K562 (cell line): Measurements from ENCODE around the gene GRPR. TPM values are rescaled to one million over a fixed set of nuclear protein-coding genes. Genes with fewer than 3 reads are reported as not detected.

Experiments
- ARID1B ChIP-seq: fragments of 450-650 bp; IDR thresholded peaks from 2 replicates; pipeline ENCODE4 v1.6.1; 2016; ENCODE audit warnings: antibody characterized with exemption, mild to moderate bottlenecking, inconsistent platforms
- BDP1 ChIP-seq: IDR thresholded peaks from 3 replicates; pipeline ENCODE4 v1.6.1; 2011; ENCODE audit not compliant: insufficient read length, insufficient read depth
- BRD9 ChIP-seq: fragments of 450-650 bp; IDR thresholded peaks from 2 replicates; pipeline ENCODE4 v1.6.1; 2018; ENCODE audit warnings: low read depth; ENCODE audit not compliant: partially characterized antibody
- CBFA2T2 ChIP-seq: fragments of 450-650 bp; conservative IDR thresholded peaks from 2 replicates; pipeline ENCODE4 v1.6.1; 2017; ENCODE audit warnings: mild to moderate bottlenecking
- CBFA2T3 ChIP-seq: fragments of 450-650 bp; IDR thresholded peaks from 2 replicates; pipeline ENCODE4 v1.6.1; 2017
- E4F1 ChIP-seq: fragments of 250-450 bp; sonication (Bioruptor Pico); IDR thresholded peaks from 2 replicates; pipeline ENCODE4 v1.5.0; 2021; ENCODE audit warnings: mild to moderate bottlenecking, borderline replicate concordance
- FOXK2 ChIP-seq, 2 experiments: fragments of 450-650 bp; IDR thresholded peaks in 1 of 2; conservative IDR thresholded peaks in 1 of 2; 2 replicates each; pipeline ENCODE4 v1.6.1; 2016; ENCODE audit warnings: low read depth in 2 of 2, mild to moderate bottlenecking in 1 of 2
- FOXM1 ChIP-seq, 2 experiments: fragments of 450-650 bp in 1 of 2; sonication (generic) in 1 of 2; formaldehyde crosslinking in 1 of 2; IDR thresholded peaks; 2 replicates each; pipeline versions ENCODE4 v1.6.1 to v1.9.0; 2017 to 2022; ENCODE audit warnings: low read depth in 2 of 2, mild to moderate bottlenecking in 2 of 2, missing genetic modification reagents in 1 of 2, moderate library complexity in 1 of 2
- HEY1 ChIP-seq: fragments of 250-450 bp; sonication (Bioruptor Pico); IDR thresholded peaks from 2 replicates; pipeline ENCODE4 v1.5.0; 2020; ENCODE audit warnings: mild to moderate bottlenecking, moderate library complexity, borderline replicate concordance
- MAFK ChIP-seq: IDR thresholded peaks from 2 replicates; pipeline ENCODE4 v1.6.1; 2011; ENCODE audit warnings: low read length, improper control_type of control experiment
- MTA3 ChIP-seq: fragments of 450-650 bp; formaldehyde crosslinking; IDR thresholded peaks from 2 replicates; pipeline ENCODE4 v1.6.1; 2017; ENCODE audit warnings: mild to moderate bottlenecking, borderline replicate concordance
- NFE2 ChIP-seq: IDR thresholded peaks from 2 replicates; pipeline ENCODE4 v1.6.1; 2014; ENCODE audit warnings: antibody characterized with exemption, low read depth
- NR0B1 ChIP-seq: fragments of 450-650 bp; IDR thresholded peaks from one replicate; pipeline ENCODE4 v1.6.1; 2018; ENCODE audit warnings: mild to moderate bottlenecking, moderate library complexity; ENCODE audit not compliant: partially characterized antibody
- POLR3G ChIP-seq: IDR thresholded peaks from 2 replicates; pipeline ENCODE4 v1.6.1; 2011; ENCODE audit not compliant: insufficient read length, insufficient replicate concordance; ENCODE audit errors: extremely low read depth
- RBM34 ChIP-seq: fragments of 200-400 bp; formaldehyde crosslinking; IDR thresholded peaks from 2 replicates; pipeline ENCODE4 v1.6.1; 2018; ENCODE audit warnings: low read length, borderline replicate concordance; ENCODE audit not compliant: insufficient read depth
- RCOR1 ChIP-seq, 2 experiments: IDR thresholded peaks; 2 replicates each; pipeline ENCODE4 v1.6.1; 2012; ENCODE audit warnings: low read depth in 2 of 2, low read length in 2 of 2, borderline replicate concordance in 1 of 2, improper control_type of control experiment in 1 of 2
- SREBF1 ChIP-seq: fragments of 150-350 bp; IDR thresholded peaks from 2 replicates; pipeline ENCODE4 v1.6.1; 2014; ENCODE audit warnings: antibody characterized with exemption, low read depth, low read length, borderline replicate concordance
- ZBTB12 ChIP-seq: fragments of 250-450 bp; sonication (Bioruptor Pico); IDR thresholded peaks from 2 replicates; pipeline ENCODE4 v1.4.0; 2020
- ZFX ChIP-seq: sonication (generic); formaldehyde crosslinking; IDR thresholded peaks from 2 replicates; pipeline ENCODE4 v1.8.0; 2022; ENCODE audit warnings: mild to moderate bottlenecking, missing genetic modification reagents, moderate library complexity
- ZNF347 ChIP-seq: fragments of 450-650 bp; formaldehyde crosslinking; IDR thresholded peaks from 2 replicates; pipeline ENCODE4 v1.4.0; 2020; ENCODE audit warnings: low read depth, mild to moderate bottlenecking, moderate library complexity
- ZNF780A ChIP-seq: fragments of 250-450 bp; sonication (Bioruptor Pico); IDR thresholded peaks from 2 replicates; pipeline ENCODE4 v1.5.0; 2021; ENCODE audit warnings: mild to moderate bottlenecking
- ZNF785 ChIP-seq: fragments of 250-450 bp; sonication (Bioruptor Pico); IDR thresholded peaks from 2 replicates; pipeline ENCODE4 v1.4.0; 2020; ENCODE audit warnings: mild to moderate bottlenecking
- polyA plus RNA-seq, 8 experiments: library from polyadenylated mRNA; depleted of rRNA in 4 of 8; stranded (reverse) in 5 of 8; unstranded in 3 of 8; fragments of >200 nt; fragmentation: Nextera tagmentation in 2 of 8; fragmentation: Illumina TruSeq in 1 of 8; extraction: Ambion mirVana in 2 of 8; extraction: Trizol in 1 of 8; gene quantifications; 2 replicates each; pipeline versions ENCODE4 v1.2.1 to v1.2.3, GENCODE V29; 2011 to 2014; ENCODE audit warnings: inconsistent platforms in 1 of 8, missing spikeins in 1 of 8
- total RNA-seq, 7 experiments: library from RNA; depleted of rRNA in 6 of 7; stranded (reverse); fragments of >200 nt in 6 of 7; fragmentation: Illumina TruSeq in 2 of 7; extraction: Trizol in 2 of 7; gene quantifications; 2 replicates each; pipeline versions ENCODE4 v1.2.1 to v1.2.3, GENCODE V29; 2011 to 2021; ENCODE audit warnings: low replicate concordance in 1 of 7
- TF ChIP-seq, protein P1 (sequence below), 3 experiments: fragments of 200-800 bp in 1 of 3; sonication (Bioruptor generic) in 1 of 3; sonication (generic) in 1 of 3; formaldehyde crosslinking in 1 of 3; IDR thresholded peaks; 2 replicates each; pipeline versions ENCODE4 v1.6.1 to v1.8.0; 2016 to 2022; ENCODE audit warnings: mild to moderate bottlenecking in 2 of 3, missing compliant biosample characterization in 2 of 3, missing genetic modification characterization in 2 of 3, missing genetic modification reagents in 1 of 3

GRPR gene
- total and polyA plus RNA-seq, 9 of the 15 experiments (the other 6 are each of a cell fraction or from before 2014, with no cell fraction given), result 0.06 to 0.11 TPM; not detected in 7

GRCh38 chrX:16196829-16197228, 73.5 kb downstream of the GRPR start (continued):
- TF ChIP-seq NR0B1 (no peak), BRD9 (no peak), HEY1 (no peak), RBM34 (no peak), CBFA2T3 (no peak), ARID1B (peak; percentile 29; the same call in 1 of the 2 replicates), ZNF347 (no peak), BDP1 (no peak), RCOR1 (IDR thresholded peaks at IDR 0.05; ENCODE audit: borderline replicate concordance in 1 of 2, low read depth in 2 of 2, low read length in 2 of 2) (0 out of 4 replicates have a peak, but pooled peaks of 1 of the 2 experiments have one; percentile 25), ZNF785 (CRISPR knock-in tag) (no peak), ZNF780A (CRISPR knock-in tag) (no peak), CBFA2T2 (no peak), ZBTB12 (CRISPR knock-in tag) (no peak), SREBF1 (no peak), FOXK2 (conservative IDR thresholded peaks at IDR 0.05 in 1 of 2, IDR thresholded peaks at IDR 0.05 in 1 of 2; ENCODE audit: low read depth in 2 of 2) (no peak), NFE2 (peak; percentile 89), MAFK (peak; percentile 74; the same call in 1 of the 2 replicates), E4F1 (CRISPR knock-in tag) (no peak), ZFX (CRISPR knock-in tag) (no peak), MTA3 (no peak), FOXM1 (IDR thresholded peaks at IDR 0.05; ENCODE audit: low read depth) (peak; percentile 65), FOXM1 (CRISPR knock-in tag; IDR thresholded peaks at IDR 0.05; ENCODE audit: low read depth) (no peak), POLR3G (no peak)
- TF ChIP-seq, protein P1, sequence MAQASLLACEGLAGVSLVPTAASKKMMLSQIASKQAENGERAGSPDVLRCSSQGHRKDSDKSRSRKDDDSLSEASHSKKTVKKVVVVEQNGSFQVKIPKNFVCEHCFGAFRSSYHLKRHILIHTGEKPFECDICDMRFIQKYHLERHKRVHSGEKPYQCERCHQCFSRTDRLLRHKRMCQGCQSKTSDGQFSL (CRISPR knock-in tag; IDR thresholded peaks at IDR 0.05), result no peak
- TF ChIP-seq, protein P1 (tag; IDR thresholded peaks at IDR 0.05), result no peak
